GM13976 (cell line): Measurements from ENCODE around the gene MYZAP.

ENCODE experiments used
- DNase-seq: peaks from one replicate; pipeline ENCODE4 v3.0.0; 2012; ENCODE audit warnings: low spot score
- in situ Hi-C: fragments of 300-500 bp; cut with MboI; formaldehyde crosslinking; loops from one replicate; pipeline ENCODE4 v1.12.0; 2022; ENCODE audit warnings: low sequenced_read_pairs, mixed read lengths, inconsistent platforms; ENCODE audit not compliant: unreplicated experiment
- TF ChIP-seq, protein P1 (sequence below): IDR thresholded peaks from 2 replicates; pipeline ENCODE4 v1.5.1; 2012; ENCODE audit warnings: borderline replicate concordance, mild to moderate bottlenecking; ENCODE audit not compliant: insufficient read depth; ENCODE audit errors: extremely low read depth, missing control alignments, control extremely low read depth

MYZAP gene

DNA sequence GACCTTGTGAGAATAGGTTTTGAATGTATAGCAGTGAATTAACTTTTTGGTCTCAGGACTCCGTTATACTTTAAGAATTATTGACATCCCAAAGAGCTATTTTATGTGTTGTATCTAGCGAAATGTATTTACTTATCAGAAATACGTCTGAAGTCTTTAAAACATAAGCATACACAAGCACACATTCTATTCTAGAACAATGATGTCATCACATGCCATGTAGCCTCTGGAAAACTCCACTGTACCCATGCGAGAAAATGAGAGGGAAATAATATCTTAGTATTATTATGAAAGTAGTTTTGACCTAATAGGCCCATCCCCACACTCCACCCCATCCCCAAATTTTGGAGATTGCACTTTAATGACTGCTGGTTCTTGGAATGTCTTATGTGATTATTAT is 116.3 kb downstream of the MYZAP start:
- DNase-seq: no peak
- TF ChIP-seq, protein P1, sequence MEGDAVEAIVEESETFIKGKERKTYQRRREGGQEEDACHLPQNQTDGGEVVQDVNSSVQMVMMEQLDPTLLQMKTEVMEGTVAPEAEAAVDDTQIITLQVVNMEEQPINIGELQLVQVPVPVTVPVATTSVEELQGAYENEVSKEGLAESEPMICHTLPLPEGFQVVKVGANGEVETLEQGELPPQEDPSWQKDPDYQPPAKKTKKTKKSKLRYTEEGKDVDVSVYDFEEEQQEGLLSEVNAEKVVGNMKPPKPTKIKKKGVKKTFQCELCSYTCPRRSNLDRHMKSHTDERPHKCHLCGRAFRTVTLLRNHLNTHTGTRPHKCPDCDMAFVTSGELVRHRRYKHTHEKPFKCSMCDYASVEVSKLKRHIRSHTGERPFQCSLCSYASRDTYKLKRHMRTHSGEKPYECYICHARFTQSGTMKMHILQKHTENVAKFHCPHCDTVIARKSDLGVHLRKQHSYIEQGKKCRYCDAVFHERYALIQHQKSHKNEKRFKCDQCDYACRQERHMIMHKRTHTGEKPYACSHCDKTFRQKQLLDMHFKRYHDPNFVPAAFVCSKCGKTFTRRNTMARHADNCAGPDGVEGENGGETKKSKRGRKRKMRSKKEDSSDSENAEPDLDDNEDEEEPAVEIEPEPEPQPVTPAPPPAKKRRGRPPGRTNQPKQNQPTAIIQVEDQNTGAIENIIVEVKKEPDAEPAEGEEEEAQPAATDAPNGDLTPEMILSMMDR: no peak
- in situ Hi-C loops: no loop called here

DNA sequence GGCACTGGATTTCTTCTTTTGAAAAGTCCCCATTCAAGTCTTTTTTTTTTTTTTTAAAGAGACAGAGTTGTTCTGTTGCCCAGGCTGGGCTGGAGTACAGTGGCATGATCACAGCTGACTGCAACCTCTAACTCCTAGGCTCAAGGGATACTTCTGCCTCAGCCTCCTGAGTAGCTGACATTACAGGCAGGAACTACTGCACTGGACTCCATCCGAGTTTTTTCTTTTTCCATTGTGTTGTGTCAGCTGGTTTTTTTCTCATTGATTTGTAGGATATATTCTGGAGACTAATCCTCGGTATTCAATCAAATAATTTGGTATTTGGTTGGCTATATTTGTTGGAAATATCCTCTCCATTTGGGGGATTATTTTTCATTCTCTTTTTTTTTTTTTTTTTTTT is 126.6 kb downstream of the MYZAP start:
- TF ChIP-seq, protein P1: no peak
- in situ Hi-C loops: no loop called here

DNA sequence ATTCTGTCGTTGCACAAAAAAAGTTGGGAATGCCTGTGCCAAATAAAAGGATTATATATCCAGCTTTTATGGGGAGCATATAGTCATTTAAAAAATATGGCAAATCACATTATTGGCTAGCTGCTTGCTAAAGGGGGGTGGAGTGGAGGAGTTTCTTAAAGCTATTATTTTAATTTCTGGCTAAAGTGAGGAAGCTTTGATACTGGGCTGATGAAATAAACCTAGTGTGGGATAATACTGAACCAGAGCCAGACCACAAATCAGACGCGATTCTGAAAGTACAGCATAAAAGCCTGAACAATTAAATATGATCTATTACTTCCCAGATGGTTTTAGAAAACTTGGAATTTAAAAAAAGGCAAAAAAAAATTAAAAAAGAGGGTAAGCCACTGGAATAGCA is 129.2 kb downstream of the MYZAP start:
- in situ Hi-C loops: no loop called here
- DNase-seq: no peak

More for the DNA sequence above, 126.6 kb downstream of the MYZAP start:
- DNase-seq: no peak

DNA sequence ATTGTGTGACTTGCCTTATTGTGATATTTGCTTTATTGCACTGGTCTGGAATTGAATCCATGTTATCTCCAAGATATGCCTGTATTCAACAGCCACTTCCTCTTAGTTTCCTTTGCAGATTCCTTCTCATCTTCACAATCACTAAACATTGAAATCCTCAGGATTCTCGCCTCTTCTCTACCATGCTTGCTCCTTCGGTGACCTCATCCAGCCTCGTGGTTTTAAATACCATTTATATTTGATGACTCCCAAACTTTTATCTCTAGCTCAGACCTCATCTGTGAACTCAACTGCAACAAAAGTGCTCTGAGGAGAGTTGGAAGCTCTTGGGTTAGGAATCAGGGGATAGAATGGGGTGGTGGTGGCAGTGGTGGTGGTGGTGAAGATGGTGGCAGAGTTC is 134.7 kb downstream of the MYZAP start:
- TF ChIP-seq, protein P1: no peak
- DNase-seq: no peak
- in situ Hi-C loops: no loop called here

More for the DNA sequence above, 129.2 kb downstream of the MYZAP start:
- TF ChIP-seq, protein P1: no peak

DNA sequence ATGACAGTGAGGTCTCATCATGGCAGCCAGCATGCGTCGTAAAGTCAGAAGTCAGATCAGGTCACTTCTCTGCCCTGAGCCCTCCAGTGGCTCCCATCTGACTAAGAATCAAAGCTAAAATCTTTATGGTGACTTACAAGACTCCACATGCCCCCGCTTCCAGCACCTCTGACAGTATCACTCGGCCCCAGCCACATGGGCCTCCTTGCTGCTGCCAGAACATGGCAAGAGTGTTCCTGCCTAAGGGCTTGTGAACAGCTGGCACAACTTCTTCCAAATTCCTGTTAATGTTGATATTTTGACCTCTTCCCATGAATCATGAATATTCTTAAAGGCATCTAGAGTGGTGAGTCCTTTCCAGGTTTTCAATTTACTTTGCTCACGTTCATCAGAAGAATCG is 135.3 kb downstream of the MYZAP start:
- in situ Hi-C loops: no loop called here
- TF ChIP-seq, protein P1: no peak
- no peak for DNase-seq

DNA sequence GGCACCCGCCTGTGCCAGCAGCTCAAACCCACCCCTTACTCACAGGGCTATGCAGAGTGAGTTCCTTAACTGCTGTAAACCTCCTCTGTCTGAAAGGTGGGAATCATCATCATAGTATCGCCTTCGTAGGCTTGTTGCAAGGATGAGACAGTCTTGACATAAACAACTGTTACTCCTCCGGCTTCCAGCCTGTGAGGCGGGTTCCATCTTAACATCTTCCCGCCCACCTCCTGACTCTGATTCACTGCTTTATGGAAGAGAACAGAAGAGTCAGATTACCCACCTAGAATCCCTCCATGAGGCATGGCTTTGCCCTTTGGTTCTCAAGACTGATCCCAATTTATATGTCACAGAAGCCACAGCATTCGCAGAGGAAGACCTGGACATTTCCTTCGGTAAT is 136.7 kb downstream of the MYZAP start:
- in situ Hi-C loops: no loop called here
- DNase-seq: no peak
- TF ChIP-seq, protein P1: no peak

DNA sequence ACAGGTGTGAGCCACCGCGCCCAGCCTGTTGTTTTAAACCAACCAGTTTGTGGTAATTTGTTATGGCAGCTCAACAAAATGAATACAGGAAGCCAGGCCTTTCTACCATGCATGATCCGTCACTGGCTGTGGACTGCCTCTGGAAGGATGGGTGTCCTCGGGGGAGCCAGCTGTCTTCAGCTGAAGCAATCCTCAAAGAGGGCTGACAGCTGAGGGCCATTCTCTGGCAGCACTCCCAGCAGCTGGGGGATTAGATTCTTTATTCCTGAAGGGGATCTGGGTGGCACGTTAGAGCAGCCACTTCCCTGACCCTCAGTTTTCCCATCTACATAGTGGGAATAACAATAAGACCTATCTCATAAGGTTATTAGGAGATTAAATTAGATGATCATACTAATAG is 139.2 kb downstream of the MYZAP start:
- TF ChIP-seq, protein P1: no peak
- in situ Hi-C loops: no loop called here
- DNase-seq: no peak
